GM18867 (cell line): ENCODE data around the gene XRCC1.
"Not testable (repeated sequence)": the region's sequence is repeated elsewhere in the genome, so short reads cannot be mapped to it uniquely, and the experiment has no call there.

Experiments used
- ATAC-seq: cut with Tn5 transposase; IDR thresholded peaks from one replicate; pipeline ENCODE4 v1.9.1; 2021; ENCODE audit warnings: mild to moderate bottlenecking, moderate library complexity; ENCODE audit not compliant: unreplicated experiment

The XRCC1 gene

DNA sequence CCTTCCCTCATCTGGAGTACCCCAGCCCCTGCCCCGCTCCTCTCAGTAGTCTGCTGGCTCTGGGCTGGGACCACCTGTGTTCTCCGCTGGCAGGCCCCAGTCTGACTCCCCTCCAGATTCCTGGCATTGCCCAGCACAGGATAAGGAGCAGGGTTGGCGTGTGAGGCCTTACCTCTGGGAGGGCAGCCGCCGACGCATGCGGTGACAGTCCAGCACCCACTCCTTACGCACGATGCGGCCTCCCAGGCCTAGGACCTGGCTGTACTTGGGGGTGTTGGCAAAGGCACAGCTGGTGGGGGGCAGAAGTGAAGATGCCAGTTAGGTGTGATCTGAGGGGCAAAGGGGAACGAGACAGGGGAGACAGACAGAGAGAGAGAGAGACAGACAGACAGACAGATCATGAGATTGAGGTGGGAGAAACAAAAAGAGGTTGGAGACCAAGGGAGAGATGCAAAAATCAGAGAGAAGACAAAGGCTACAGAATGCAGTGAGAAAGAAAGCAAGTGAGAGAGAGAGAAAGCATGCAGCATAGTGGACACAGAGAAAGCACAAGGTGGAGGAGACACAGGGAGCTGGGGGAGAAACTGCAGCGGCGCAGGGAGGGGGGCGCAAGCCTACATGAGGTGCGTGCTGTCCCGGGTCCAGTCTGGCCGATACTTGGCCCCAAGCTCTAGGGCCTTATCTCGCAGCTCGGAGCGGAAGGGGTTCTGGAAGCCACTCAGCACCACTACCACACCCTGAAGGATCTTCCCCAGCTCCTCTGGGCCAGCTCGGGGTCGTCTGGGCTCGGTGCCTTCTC is 23.7 kb downstream of the XRCC1 start:
- no peak for ATAC-seq

DNA sequence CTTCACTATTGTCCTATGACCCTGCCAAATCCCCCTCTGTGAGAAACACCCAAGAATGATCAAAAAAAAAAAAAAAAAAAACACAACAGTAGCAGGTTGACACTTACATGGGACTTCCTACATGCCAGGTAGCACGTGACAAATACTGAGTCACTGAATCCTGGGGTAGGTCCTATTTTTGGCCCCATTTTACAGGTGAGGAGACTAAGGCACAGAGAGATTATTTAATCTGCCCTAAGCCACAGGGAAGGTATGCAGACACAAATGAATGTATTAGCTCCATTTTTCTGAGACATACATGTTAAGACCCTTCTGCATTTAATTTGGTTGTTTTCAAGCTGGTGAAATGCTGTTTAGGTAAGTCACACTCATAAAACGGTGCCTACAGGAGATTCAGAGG is 26.6 kb downstream of the XRCC1 start:
- ATAC-seq, result no peak

DNA sequence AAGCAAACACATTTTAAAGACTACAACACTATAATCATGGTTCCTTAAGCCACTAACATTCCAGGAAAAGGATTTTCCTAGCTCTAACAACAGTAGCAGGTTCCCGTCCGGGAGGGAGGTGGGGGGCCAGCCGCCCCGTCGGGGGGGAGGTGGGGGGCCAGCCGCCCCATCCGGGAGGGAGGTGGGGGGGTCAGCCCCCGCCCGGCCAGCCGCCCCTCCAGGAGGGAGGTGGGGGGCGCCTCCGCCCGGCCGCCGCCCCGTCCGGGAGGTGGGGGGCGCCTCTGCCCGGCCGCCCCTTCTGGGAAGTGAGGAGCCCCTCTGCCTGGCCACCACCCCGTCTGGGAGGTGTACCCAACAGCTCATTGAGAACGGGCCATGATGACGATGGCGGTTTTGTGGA is 27.4 kb downstream of the XRCC1 start:
- not testable (repeated sequence) for ATAC-seq

DNA sequence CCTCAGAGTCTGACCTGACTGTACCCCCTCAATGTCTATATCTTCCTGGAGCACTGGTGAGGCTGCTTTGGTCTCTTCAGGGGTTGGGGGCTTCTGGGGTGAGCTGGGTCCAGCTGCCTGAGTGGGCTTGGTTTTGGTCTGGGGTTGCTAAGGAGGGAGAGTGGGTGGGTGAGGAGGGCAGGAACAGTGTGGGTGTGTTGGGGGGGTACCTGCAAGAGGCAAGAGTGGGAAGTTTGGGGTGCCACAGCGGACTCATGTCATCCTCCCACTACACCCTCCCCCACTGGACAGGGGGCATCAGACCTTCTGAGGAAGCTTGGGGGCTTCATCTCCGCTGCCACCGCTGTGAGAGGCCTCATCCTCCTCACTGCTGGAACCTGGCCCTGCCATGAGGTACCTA is 28.7 kb downstream of the XRCC1 start:
- no peak for ATAC-seq

DNA sequence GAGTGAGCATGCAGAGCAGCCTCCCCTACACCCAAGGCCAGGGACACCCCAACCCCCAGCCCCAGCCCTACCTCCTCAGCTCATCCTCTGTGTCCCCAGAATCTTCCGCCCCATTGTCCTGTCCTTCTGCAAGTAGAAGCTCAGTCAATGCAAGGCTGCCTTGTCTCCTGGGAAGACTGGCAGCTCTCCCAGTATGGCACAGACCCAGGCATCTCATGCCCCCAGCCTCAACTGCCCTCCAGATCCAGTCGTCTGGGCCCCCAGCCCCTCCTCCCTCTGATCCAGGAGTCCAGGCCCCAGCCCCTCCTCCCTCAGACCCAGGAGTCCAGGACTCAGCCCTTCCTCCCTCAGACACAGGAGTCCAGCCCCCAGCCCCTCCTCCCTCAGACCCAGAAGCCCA is 29.3 kb downstream of the XRCC1 start:
- no peak for ATAC-seq

DNA sequence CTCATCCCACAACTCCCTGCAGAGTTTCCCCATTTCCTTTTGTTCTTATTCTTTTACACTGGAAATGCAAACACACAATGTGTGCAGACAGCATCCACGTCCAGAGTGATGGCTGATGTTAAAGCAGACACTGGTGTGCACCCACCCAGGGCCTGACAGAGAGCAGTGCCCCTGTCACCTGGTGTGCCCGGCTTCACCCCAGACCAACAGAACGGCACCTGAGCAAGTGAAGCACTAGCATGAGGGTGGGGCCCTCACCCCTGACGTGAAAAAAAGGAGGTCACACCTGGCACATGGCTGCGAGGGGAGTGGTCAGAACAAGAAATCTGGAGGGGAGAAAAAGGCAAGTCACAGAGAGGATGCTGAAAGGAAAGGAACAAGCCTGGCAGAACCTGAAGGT is 30.1 kb downstream of the XRCC1 start:
- ATAC-seq, result no peak

DNA sequence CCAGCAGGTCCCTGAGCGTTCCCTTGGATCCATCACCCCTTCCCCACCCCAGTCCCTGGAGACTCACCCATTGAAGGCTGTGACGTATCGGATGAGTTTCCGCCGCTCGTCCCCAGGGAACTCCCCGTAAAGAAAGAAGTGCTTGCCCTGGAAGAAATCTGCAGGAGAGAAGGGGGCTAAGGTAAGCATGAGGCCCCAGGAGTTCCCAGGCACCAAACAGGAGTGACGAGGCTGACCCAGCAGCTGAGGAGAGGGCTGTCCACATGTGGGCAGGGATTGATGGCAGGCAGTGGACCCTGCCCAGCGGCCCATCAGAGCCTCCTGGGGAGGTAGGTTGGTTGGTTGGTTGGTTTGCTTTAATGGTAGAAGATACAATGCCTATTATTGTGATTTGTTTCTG is 31.2 kb downstream of the XRCC1 start:
- no peak for ATAC-seq

DNA sequence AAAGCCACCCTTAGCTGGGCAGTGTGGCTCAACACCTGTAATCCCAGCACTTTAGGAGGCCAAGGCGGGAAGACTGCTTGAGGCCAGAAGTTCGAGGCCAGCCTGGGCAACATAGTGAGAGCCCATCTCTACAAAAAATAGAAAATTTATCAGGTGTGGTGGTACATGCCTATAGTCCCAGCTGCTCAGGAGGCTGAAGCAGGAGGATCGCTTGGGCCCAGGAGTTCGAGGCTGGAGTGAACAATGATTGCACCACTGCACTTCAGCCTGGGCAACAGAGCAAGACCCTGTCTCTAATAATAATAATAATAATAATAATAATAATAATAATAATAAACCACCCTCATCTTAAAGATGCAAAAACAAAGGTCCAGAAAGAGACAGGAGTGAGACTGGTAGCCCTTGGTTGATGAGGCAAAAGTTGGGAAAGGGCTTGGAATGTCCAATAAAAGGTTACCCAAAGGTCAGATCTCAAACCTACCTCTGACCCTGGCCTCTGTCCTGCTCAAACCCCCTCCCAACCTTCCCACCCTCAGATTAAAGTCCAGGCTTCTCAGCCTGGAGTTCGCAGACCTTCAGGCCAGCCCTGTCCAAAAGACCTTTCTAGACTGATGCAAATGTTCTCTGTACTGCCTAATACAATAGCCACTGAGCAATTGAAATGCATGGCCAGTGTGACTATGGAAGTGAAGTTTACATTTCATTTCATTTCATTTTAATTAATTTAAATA is 33.2 kb downstream of the XRCC1 start:
- no peak for ATAC-seq

DNA sequence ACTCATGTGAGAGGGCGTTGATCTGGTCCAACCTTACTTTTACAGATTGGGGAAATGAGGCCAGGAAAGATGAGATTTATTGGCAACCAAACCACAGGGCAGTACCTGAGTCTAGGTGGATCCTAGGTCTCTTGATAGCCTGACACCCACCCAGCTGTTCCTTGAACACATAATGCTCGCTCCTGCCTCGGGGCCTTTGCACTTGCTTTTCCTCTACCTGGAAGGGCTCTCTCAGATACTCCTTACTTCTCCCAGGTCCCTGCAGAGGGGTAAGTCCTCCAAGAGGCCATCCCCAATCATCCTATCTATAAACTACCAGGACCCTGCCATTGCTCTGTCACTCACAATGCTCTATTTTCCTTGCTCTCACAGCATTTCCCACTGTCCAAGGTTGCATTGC is 34.9 kb downstream of the XRCC1 start:
- ATAC-seq, result no peak

DNA sequence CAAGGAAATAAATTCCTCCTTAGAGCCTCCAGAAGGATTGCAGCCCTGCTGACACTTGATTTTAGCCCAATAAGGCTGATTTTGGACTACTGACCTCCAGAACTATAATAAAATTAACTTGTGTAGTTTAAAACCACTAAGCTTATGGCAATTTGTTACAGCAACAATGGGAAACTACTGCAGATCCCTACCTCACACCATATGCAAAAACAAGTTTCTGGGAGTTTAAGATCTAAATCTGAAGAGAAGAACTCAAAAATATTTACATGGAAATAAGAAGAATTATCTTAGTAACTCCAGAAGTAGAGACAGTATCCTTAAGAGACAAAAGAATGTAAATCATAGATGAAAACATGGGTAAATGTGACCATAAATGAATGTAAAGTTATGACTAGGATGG is 36.4 kb downstream of the XRCC1 start:
- no peak for ATAC-seq

DNA sequence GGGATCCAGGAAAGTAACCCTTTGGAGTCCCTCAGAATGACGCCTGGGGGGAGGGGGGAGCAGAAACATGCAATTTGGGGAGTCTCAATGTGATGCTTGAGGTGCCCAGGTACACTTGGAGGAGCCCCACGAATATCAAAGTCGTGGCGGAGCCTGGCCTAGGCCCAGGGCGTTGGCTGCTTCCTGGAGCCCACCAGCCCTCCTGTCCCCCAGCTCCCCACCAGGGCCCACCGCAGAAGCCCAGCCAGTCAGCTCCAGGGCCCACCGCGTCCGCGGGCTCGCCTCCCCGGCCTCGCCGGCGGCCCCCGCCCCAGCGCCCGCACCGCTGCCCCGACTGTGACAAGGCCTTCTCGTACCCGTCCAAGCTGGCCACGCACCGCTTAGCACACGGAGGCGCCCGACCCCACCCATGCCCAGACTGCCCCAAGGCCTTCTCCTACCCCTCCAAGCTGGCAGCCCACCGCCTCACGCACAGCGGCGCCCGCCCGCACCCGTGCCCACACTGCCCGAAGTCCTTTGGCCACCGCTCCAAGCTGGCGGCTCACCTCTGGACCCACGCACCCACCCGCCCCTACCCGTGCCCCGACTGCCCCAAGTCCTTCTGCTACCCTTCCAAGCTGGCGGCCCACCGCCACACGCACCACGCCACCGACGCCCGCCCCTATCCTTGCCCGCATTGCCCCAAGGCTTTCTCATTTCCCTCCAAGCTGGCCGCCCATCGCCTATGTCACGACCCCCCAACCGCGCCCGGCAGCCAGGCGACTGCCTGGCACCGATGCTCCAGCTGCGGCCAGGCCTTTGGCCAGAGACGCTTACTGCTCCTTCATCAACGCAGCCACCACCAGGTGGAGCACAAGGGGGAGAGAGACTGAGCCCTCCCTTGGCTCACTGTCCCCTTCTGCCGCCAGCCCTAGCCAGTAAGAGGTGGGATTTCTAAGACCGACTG is 40.2 kb downstream of the XRCC1 start:
- ATAC-seq, result no peak

DNA sequence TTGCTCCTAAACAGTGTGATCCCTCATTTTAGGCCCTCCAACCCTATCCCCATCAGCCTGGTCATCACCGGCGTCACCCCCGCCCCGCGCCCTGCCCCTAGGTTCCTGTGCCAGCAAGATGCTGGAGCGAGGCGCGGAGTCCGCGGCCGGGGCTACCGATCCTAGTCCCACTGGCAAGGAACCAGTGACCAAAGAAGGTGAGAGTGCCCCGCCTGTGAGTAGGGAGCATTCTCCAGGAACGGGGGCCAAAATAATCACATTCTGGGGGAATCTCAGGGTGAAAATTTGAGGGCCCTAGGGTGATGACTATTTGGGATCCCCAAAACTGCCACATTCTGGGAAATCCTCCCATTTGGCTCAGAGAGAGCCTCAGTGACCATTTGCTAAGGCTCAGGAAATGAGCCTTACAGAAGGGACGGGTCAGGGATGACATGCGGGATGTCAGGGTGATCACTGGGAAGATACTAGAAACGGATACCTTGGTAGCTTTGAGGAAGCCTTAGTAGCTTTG is 41.0 kb downstream of the XRCC1 start:
- no peak for ATAC-seq

DNA sequence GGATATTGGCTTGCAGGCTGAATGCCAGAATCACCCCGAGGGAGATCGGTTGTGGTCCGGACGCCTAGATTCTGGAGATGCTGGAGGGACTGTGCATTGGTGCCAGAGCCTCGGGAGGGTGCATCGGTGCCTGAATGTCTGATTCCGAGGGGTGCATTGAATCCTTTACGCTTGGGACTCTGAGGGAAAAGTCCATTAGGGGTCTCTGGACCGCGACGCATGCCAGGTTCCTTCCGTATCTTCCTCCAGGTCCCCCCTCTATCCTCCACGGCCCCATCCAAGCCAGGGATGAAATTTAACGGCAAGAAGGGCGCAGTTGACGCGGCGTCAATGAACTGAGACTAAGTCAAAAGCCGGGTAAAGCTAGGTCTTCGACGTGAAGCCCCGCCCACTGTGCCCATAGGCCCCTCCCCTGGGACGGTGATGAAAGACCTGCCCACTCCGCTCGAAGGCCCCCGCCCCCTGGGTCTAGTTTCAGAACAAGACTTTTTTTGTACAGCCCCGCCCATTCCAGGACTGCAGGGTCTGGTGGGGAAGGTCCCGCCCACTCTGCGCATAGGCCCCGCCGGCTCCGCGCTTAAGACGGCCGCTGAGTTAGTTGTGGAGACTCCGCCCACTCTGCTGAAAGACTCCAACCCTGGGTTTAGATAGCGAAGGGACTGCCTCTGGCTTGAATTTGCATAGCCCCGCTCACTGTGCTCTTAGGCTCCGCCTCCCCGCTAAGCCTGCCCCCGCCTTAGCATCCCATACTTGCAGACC is 41.6 kb downstream of the XRCC1 start:
- ATAC-seq, result peak; percentile 52

DNA sequence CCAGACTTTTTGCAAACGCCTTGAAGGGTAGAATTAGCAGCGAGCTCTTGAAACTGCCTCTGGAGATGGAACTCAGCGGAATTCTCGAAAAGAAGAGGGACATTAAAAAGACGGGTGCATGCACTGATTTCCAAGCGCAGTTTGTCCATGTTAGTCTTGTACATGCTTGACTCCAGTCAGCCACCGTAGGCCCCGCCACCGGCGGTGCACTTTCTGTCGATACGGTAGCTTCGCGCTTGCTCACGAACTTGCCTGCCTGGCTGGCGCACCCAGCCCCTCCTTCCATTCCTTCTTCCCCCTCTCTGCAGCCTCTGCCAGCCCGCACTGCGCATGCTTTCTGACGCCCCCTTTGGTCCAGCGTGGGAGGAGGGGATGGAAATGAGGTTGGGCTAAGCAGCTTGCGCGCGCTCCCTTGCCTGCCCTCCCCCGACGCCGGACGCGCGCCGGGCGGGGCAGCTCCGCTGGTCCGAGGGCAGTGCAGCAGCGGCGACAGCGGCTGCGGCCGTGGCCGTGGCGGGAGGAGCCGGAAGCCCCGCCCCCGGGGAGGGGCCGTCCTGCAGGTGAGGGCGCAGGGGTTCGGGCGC is 42.3 kb downstream of the XRCC1 start, which contains the start of gene ZNF575:
TSS of gene ZNF575 (plus strand) at position 227 of the 584 bp plus-strand sequence. CDS start 1,235 bp downstream, outside the sequence.
- ATAC-seq, result peak; percentile 68

DNA sequence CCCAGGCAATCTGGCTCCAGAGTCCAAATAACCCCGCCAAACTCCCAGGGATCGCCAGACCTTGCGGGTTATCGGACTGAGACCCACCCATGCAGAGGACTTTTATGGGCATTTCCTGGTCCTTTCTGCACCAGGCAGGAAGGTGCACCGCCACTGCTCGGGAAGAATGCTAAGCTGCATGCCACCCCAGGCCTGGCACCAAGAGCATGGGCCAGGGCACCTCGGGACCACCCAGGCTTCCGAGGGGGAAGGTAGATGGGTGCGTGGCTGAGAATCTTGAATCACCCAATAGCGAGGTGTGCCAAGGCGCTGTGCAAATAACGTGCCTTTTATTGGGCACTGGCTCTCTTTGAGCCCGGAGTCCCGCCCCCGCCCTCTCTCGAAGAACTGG is 42.8 kb downstream of the XRCC1 start:
- peak; percentile 22 for ATAC-seq

DNA sequence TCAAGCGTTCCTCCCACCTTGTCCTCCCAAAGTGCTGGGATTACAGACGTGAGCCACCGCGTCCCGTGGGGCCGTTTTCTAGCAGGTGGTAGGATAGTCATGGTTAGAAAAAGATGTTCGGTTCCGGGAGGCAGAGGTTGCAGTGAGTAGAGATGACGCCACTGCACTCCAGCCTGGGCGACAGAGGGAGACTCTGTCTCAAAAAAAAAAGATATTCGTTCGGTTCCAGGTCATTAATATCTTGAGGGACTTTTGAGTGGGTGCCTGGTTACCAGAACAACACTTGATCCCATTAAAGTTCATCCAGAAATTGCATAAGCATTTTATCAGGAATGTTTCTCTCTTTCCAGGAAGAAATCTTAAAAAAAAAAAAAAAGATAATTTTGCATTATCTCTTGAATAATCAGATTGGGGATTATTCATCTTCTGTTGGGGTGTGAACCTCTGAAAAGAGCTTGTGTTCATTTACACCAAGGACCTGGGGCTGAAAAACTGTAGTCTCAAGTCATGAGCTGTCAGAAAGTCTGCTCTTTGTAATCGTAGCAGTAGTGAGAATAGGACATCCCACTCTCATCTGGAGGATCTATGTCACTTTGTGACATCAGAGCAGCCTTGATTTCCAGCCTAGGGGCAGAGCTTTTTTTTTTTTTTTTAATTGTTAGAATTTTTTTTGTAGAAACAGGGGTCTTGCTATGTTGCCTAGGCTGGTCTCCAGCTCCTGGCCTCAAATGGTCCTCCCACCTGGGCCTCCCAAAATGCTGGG is 47.3 kb downstream of the XRCC1 start:
- no peak for ATAC-seq

DNA sequence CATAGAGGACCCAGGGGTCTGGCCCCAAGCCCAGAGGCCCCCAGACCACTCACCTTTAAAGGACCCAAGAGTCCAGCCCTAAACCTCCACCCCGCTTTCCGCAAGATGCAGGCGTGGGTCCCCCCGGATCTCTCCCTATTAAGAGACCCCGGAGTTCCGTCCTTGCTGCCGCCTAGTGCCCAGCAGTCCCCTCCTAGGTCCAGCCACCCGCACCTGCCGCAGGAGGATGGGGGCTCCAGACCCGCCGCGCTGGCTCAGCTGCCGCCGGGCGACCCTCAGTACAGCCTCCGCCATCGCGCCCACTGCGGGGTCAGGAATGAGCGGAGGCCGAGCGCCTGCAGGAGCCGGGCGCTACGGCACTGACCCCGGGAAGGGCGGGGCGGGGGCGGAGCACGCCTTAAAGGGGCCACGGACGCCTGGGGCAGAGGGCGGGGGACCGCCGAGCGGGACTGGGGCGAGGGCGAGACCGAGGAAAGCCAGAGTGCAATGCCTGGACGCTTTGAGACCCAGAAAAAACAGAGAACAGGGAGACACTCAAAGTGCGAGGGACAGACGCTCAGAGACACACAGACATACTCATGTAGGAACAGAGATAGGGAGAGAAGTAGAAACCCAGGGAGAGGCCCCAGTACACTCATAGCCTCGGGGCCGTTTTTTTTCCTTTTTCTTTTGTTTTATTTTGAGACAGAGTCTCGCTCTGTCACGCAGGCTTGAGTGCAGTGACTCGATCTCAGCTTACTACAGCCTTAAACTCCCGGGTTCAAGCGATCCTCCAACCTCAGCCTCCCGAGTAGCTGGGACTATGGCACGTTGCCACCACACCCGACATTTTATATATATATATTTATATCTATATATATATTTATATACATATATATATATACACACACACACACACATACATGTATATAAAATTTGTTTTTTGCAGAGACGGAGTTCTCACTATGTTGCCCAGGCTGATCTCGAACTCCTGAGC is 48.2 kb downstream of the XRCC1 start, which contains the start of gene ETHE1:
TSS of gene ETHE1 (minus strand) at position 318 of the 976 bp plus-strand sequence. CDS start at position 294, 24 bp downstream.
- ATAC-seq, result peak; percentile 81
